HG03175 (cell line): ENCODE data around the gene GIPC1.
A peak's percentile ranks its signal among the peaks of the same experiment; 100 is the strongest.
"Not testable (repeated sequence)": the region's sequence is repeated elsewhere in the genome, so short reads cannot be mapped to it uniquely, and the experiment has no call there.

ENCODE experiments used
- ATAC-seq: cut with Tn5 transposase; IDR thresholded peaks from one replicate; pipeline ENCODE4 v1.9.1; 2021; ENCODE audit warnings: mild to moderate bottlenecking, moderate library complexity; ENCODE audit not compliant: unreplicated experiment

Gene GIPC1

GRCh38 chr19:14472202-14472938, 23.6 kb downstream of the GIPC1 start:
- no peak for ATAC-seq

GRCh38 chr19:14471436-14472187, 24.3 kb downstream of the GIPC1 start:
- no peak for ATAC-seq

- ATAC-seq = no peak
Observed at GRCh38 chr19:14470031-14470876, 25.7 kb downstream of the GIPC1 start.

- ATAC-seq = no peak
Observed at GRCh38 chr19:14467816-14468215, 28.1 kb downstream of the GIPC1 start.

GRCh38 chr19:14467391-14467790, 28.5 kb downstream of the GIPC1 start:
- no peak for ATAC-seq

GRCh38 chr19:14463747-14464146, 32.2 kb downstream of the GIPC1 start:
- no peak for ATAC-seq

- not testable (repeated sequence) for ATAC-seq
Observed at GRCh38 chr19:14462401-14462800, 33.5 kb downstream of the GIPC1 start.

- ATAC-seq = no peak
Observed at GRCh38 chr19:14460935-14461334, 35.0 kb downstream of the GIPC1 start.

GRCh38 chr19:14459703-14460102, 36.2 kb downstream of the GIPC1 start:
- no peak for ATAC-seq

- not testable (repeated sequence) for ATAC-seq
Observed at GRCh38 chr19:14452303-14452702, 43.6 kb downstream of the GIPC1 start.

- no peak for ATAC-seq
Observed at GRCh38 chr19:14450876-14451275, 45.1 kb downstream of the GIPC1 start.

- ATAC-seq = no peak
Observed at GRCh38 chr19:14450168-14450874, 45.6 kb downstream of the GIPC1 start.

GRCh38 chr19:14449321-14449720, 46.6 kb downstream of the GIPC1 start:
- no peak for ATAC-seq

GRCh38 chr19:14446336-14447036, 49.4 kb downstream of the GIPC1 start:
- no peak for ATAC-seq

- ATAC-seq = no peak
Observed at GRCh38 chr19:14443632-14444216, 52.2 kb downstream of the GIPC1 start.

GRCh38 chr19:14442891-14443631, 52.9 kb downstream of the GIPC1 start:
- no peak for ATAC-seq

- ATAC-seq = no peak
Observed at GRCh38 chr19:14441041-14441938, 54.6 kb downstream of the GIPC1 start.

- peak; percentile 76 for ATAC-seq
Observed at GRCh38 chr19:14440049-14440448, 55.9 kb downstream of the GIPC1 start.
